Head of caudate nucleus (tissue), 42 donors: ENCODE results near the gene NFATC1.
A peak's percentile ranks its signal among the peaks of the same experiment; 100 is the strongest.

ENCODE experiments used
- DNase-seq, 42 donors: peaks; one replicate each; pipeline versions ENCODE4 v3.0.0 to v3.0.0-alpha.2; 2020 to 2021; ENCODE audit warnings: mixed read lengths in 7 of 42
- intact Hi-C: fragments of 100-400 bp; cut with DNase I; formaldehyde crosslinking; loops from one replicate; pipeline ENCODE4 v1.15.0; 2022

The NFATC1 gene

DNA sequence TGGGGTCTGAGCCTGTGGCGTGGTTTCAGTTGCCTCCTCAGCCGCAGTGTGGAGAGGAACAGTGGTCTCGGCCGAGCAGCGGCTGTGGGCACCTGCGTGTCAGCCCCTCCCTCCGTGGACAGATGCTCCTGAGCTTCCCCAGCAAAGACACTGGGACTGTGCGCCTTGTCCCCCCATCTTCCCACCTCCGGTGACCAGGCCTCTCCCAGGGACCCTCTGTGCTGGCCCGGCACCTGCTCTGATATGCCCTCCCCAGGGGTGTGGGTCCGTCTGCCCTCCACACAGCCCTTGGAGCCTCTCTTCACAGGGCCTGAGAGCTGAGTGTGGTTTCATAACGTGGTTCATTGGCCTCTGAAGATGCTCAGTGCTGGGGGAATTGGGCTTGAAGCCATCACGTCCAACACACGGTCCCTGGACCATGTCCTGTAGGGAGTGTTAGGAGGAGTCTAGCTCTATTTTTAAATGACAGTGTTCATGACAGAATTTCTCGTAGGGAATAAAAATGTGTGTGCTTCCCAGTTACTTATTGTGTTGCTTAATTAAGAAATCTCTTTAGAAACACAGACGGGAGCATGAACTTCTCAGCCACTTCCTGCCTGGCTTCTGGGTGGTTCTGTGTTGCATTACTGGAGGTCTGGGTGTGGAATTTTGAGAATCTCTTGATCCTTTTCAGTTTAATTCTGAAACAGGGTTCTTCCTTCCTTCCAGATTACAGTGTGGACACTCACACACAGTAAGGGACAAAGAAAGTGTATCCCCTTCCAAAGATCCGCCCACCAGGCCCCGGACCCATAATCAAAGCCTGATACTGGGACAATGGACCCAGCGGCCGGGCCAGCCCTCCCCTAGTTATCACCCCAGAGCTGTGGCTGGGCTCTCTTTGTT is 110.7 kb downstream of the NFATC1 start:
- peak in 13 of 42 donors; percentile 1 to 47 (median 23) for DNase-seq
- intact Hi-C loops, result loop anchor here (5.0 kb wide), 1 partner anchor 109 kb away; the partner anchor contains the start of gene NFATC1

DNA sequence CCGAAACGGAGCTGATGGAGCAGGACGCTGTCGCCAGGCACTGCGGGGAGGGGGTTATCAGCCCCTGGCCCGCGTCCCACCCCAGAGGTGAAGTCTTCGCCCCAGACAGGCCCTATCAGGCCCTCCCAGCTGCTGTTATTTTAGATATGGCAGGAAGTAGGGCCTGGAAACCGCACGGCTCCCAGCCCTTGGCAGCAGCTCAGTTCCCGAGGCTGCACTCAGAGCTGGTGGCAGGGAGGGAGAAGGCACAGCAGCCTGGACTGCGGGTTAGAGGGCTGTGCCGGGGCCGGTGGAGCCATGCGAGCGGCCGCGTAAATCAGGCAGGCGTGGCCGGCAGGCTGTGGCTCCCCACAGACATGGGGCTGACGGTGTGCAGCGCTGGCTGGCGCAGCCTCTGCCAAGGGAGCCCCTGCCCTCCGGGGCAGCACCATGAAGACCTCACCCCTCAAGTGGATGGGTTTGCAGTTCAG is 111.4 kb downstream of the NFATC1 start:
- DNase-seq, result peak in 41 of 42 donors; percentile 21 to 77 (median 55)
- intact Hi-C loops, result loop anchor here (5.0 kb wide), 1 partner anchor 110 kb away; the partner anchor contains the start of gene NFATC1

GRCh38 chr18:79507546-79508480 is 112.1 kb downstream of the NFATC1 start:
- intact Hi-C loops, result loop anchor here (5.0 kb wide), 1 partner anchor 111 kb away; the partner anchor contains the start of gene NFATC1

GRCh38 chr18:79508565-79509535 is 113.1 kb downstream of the NFATC1 start:
- peak in 9 of 42 donors; percentile 4 to 35 (median 22) for DNase-seq
- intact Hi-C loops, result loop anchor here (5.0 kb wide), 1 partner anchor 112 kb away; the partner anchor contains the start of gene NFATC1

More at GRCh38 chr18:79507546-79508480, 112.1 kb downstream of the NFATC1 start:
- peak in 41 of 42 donors; percentile 36 to 89 (median 79) for DNase-seq

- intact Hi-C loops, result loop anchor here (5.0 kb wide), 1 partner anchor 112 kb away; the partner anchor contains the start of gene NFATC1
Measured at GRCh38 chr18:79509536-79509930, 113.8 kb downstream of the NFATC1 start.

GRCh38 chr18:79510046-79510685 is 114.4 kb downstream of the NFATC1 start:
- intact Hi-C loops, result no loop called here
- DNase-seq, result peak in 12 of 42 donors; percentile 1 to 36 (median 14)

More at GRCh38 chr18:79509536-79509930, 113.8 kb downstream of the NFATC1 start:
- DNase-seq, result peak in 12 of 42 donors; percentile 1 to 32 (median 8)

DNA sequence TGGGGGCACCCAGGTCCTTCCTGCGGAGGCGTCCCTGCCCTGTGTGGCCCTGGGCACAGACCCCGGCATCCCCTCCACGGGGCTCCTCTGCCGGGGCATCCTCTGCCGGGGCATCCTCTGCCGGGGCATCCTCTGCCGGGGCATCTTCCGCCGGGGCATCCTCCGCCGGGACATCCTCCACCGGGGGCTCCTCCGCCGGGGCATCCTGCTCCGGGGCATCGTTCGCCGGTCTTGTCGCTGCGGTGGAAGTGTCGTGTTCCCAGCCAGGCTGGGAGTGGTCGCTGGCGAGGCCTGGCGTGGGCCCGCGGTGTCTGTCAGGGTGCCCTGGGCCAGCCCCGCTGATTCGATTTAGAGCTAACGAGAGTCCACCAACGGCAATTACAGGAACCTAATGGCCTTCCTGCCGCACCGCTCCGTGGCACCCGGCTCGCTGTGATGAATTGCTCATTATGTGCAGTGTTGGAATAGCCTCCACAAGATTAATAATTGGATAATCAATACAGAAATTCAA is 115.1 kb downstream of the NFATC1 start:
- peak in 14 of 42 donors; percentile 0 to 35 (median 10) for DNase-seq
- intact Hi-C loops, result no loop called here

DNA sequence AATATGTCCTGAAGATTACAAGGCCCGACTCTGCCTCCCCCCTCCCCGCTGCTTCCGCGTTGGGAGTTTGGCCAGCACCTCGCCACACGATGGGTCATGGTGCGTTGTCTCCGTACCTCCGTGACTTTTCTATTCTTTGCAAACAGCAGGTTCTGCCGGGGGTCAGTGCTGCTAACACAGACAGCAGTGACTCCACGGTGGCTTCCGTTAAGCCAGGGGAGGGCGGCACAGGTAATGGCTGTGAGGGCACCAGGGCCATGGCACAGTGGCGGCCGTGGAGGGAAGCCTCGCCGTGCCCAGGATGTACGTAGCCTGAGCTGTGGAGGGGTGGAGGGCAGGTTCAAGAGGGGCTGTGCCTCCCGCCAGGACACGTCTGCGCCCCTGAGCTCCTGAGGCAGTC is 115.5 kb downstream of the NFATC1 start:
- intact Hi-C loops, result no loop called here
- DNase-seq, result peak in 13 of 42 donors; percentile 3 to 36 (median 13)

DNA sequence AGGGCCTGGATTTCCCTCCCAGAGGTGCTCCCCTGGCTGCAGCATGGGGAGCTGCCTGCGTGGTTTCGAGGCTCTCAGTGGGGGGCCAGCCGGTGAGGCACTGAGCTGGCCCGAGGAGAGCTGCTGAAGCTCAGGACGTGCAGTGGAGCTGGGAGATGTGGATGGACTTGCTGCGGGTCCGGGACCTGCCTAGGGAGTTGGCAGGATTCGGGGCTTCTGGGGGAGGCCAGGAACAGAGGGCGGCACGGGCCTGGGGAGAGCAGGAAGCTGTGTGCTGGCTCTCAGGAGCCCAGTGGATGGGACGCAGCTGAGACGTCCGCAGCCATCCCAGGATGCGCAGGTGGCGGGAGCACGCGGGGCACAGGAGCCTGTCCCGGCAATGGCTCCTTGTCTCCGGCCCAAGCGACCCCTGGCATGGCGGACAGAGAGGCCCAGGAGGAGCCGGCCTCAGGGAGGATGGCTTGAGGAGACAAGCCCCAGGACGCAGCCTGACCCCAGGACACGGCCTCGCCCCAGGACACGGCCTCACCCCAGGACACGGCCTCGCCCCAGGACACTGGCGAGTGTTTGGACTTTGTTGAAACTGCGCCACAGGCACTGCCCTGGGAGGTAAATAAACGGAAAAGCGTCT is 116.1 kb downstream of the NFATC1 start:
- DNase-seq, result peak in 19 of 42 donors; percentile 1 to 41 (median 10)
- intact Hi-C loops, result no loop called here

- DNase-seq, result peak in 17 of 42 donors; percentile 3 to 32 (median 13)
- intact Hi-C loops, result no loop called here
Measured at GRCh38 chr18:79512461-79513380, 117.0 kb downstream of the NFATC1 start.

DNA sequence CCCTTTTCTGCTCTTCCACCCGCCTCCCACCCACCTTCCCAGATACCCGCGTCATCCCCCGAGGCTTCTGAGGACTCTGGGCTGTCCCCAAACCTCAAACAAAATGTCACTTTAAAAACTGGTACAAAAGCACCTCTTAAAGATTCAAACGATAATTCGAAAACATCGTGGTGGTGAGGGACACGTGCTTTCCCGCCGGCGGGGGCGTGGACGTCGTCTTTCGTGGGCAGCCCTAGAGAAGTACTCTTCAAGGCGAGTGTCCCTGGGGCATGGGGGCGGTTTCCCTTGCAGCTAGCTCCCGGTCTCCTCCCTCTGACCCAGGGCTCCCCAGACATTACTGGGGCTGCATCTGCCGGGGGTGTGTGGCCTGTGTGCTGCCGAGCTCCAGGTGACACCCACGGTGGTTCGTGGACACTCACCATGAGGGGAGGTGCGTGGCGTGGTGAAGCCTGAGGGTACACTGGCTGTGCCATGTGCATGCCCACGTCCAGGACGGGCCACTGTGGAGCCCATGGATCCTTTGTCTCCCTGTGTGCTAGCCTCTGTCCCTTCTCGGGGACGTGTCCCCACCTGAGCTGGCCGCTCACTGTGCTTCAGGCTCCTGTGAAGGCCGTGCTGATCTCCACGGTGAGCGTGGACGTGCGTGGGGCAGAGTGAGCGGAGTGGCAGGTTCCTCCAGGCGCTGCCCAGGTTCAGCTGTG is 117.8 kb downstream of the NFATC1 start:
- intact Hi-C loops, result no loop called here
- DNase-seq, result peak in 16 of 42 donors; percentile 0 to 33 (median 8)

DNA sequence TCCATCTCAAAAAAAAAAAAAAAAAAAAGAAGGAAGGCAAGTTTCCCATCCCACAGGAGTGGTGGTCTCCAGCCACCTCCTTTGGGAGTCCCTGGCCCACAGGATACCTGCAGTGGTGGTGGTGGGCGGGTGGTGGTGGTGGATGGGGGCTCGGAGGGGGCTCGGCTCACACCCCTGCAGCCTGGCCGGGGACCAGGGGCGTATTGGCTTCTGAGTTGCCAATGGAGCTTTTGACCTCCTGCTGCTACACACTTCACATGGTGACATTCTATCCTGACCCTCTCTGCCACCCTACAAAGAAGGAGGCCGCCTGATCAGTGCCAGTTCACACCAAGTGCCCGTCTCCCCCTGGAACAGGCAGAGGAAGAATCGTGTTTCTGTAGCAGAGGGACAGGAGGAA is 119.6 kb downstream of the NFATC1 start:
- DNase-seq, result peak in 13 of 42 donors; percentile 2 to 41 (median 10)
- intact Hi-C loops, result no loop called here

GRCh38 chr18:79515944-79516351 is 120.2 kb downstream of the NFATC1 start:
- peak in 14 of 42 donors; percentile 3 to 39 (median 12) for DNase-seq
- intact Hi-C loops, result no loop called here

GRCh38 chr18:79516441-79516931 is 120.8 kb downstream of the NFATC1 start:
- DNase-seq, result peak in 12 of 42 donors; percentile 3 to 35 (median 11)

More at GRCh38 chr18:79516441-79516931, 120.8 kb downstream of the NFATC1 start:
- intact Hi-C loops, result no loop called here
